Endodermal cell (in vitro differentiated cells): ENCODE results near the gene KCND1. TPM values are rescaled to one million over a fixed set of nuclear protein-coding genes. Genes with fewer than 3 reads are reported as not detected.

Source experiments
- DNase-seq: peaks from one replicate; pipeline ENCODE4 v3.0.0-alpha.2; 2017
- H3K27ac ChIP-seq: 2 replicates; pipeline ENCODE4 v1.5.1; 2013; ENCODE audit warnings: mild to moderate bottlenecking, low read depth, low read length, moderate library complexity
- H3K27me3 ChIP-seq: 2 replicates; pipeline ENCODE4 v1.6.1; 2013; ENCODE audit warnings: mild to moderate bottlenecking, low read length, moderate library complexity; ENCODE audit not compliant: insufficient read depth, control insufficient read depth, poor library complexity, severe bottlenecking
- H3K36me3 ChIP-seq: 2 replicates; pipeline ENCODE4 v1.7.0; 2013; ENCODE audit warnings: mild to moderate bottlenecking, low read length, moderate library complexity; ENCODE audit not compliant: control insufficient read depth, insufficient read depth
- H3K4me1 ChIP-seq: one replicate; pipeline ENCODE4 v1.7.0; 2013; ENCODE audit warnings: low read length; ENCODE audit not compliant: control insufficient read depth, insufficient read depth
- H3K4me3 ChIP-seq: 2 replicates; pipeline ENCODE4 v1.5.1; 2013; ENCODE audit warnings: mild to moderate bottlenecking, low read length, moderate library complexity
- H3K9ac ChIP-seq: 2 replicates; pipeline ENCODE4 v1.6.1; 2013; ENCODE audit warnings: mild to moderate bottlenecking, low read length, moderate library complexity; ENCODE audit not compliant: poor library complexity, severe bottlenecking; ENCODE audit errors: extremely low read depth
- H3K9me3 ChIP-seq: 2 replicates; pipeline ENCODE4 v1.6.1; 2013; ENCODE audit warnings: mild to moderate bottlenecking, low read length, moderate library complexity; ENCODE audit not compliant: control insufficient read depth
- H3K27ac Mint-ChIP-seq: 2 replicates; pipeline ENCODE4 v1.8.0; 2020; ENCODE audit warnings: mixed read lengths
- H3K27me3 Mint-ChIP-seq: 2 replicates; pipeline ENCODE4 v1.8.0; 2021; ENCODE audit warnings: mild to moderate bottlenecking, mixed read lengths; ENCODE audit not compliant: insufficient read depth
- H3K36me3 Mint-ChIP-seq: 2 replicates; pipeline ENCODE4 v1.8.0; 2020; ENCODE audit warnings: low read depth, mixed read lengths
- H3K4me1 Mint-ChIP-seq: 2 replicates; pipeline ENCODE4 v1.8.0; 2020; ENCODE audit warnings: mixed read lengths
- H3K4me3 Mint-ChIP-seq: 2 replicates; pipeline ENCODE4 v1.8.0; 2020; ENCODE audit warnings: mild to moderate bottlenecking, moderate library complexity, mixed read lengths
- H3K9me3 Mint-ChIP-seq: 2 replicates; pipeline ENCODE4 v1.8.0; 2020; ENCODE audit warnings: mild to moderate bottlenecking, mixed read lengths
- CTCF ChIP-seq: fragments of 200-600 bp; sonication (generic); conservative IDR thresholded peaks from 2 replicates; pipeline ENCODE4 v1.5.0; 2021; ENCODE audit warnings: antibody characterized with exemption, mild to moderate bottlenecking
- WGBS, 2 experiments: methylation state at CpG; one replicate each; pipeline versions ENCODE4 v1.1.5 to v1.1.7; 2013; ENCODE audit warnings: missing lambda C conversion rate in 2 of 2, mixed read lengths in 1 of 2; ENCODE audit not compliant: insufficient coverage in 1 of 2, insufficient read length in 1 of 2; 5-methylcytosine and 5-hydroxymethylcytosine counted together
- total RNA-seq, 2 donors: library from RNA; stranded (reverse); fragmentation: NEBNext Ultra II Directional in 1 of 2; extraction: Animal tissue kit (Norgen Biotek cat#: 25700) in 1 of 2; gene quantifications; 2 replicates in 1 of 2; 3 replicates in 1 of 2; pipeline ENCODE4 v1.2.1, GENCODE V29; 2021

Gene KCND1
- total RNA-seq, 2 donors from 2014 or later = 3.6 to 7.0 TPM

GRCh38 chrX:48917139-48918001 lies 54.3 kb downstream of the KCND1 start:
- no peaks in the 10 kb centered on the region for H3K4me1 ChIP-seq
- peak overlapping the region; percentile 88 for H3K4me3 ChIP-seq
- H3K4me1 Mint-ChIP-seq = peaks cover 30% of the 10 kb centered on the region
- H3K4me3 Mint-ChIP-seq = peak overlapping the region; percentile 90
- peak; percentile 92 for TF ChIP-seq CTCF
- no peaks in the 10 kb centered on the region for H3K9me3 ChIP-seq
- H3K27me3 Mint-ChIP-seq = no peaks in the 10 kb centered on the region
- H3K9me3 Mint-ChIP-seq = peaks cover 52% of the 10 kb centered on the region
- peaks cover 35% of the 10 kb centered on the region for H3K36me3 ChIP-seq
- WGBS, 2 experiments = 1% methylated on average over 27 of the region's 27 CpGs; no CpG with 5 or more reads in 1 of the 2 experiments
- no peak overlapping the region for H3K27ac ChIP-seq
- peaks cover 46% of the 10 kb centered on the region for H3K36me3 Mint-ChIP-seq
- peak overlapping the region; percentile 49 for H3K9ac ChIP-seq
- H3K27me3 ChIP-seq = no peaks in the 10 kb centered on the region
- H3K27ac Mint-ChIP-seq = peak overlapping the region; percentile 93
- peak; percentile 94 for DNase-seq

DNA sequence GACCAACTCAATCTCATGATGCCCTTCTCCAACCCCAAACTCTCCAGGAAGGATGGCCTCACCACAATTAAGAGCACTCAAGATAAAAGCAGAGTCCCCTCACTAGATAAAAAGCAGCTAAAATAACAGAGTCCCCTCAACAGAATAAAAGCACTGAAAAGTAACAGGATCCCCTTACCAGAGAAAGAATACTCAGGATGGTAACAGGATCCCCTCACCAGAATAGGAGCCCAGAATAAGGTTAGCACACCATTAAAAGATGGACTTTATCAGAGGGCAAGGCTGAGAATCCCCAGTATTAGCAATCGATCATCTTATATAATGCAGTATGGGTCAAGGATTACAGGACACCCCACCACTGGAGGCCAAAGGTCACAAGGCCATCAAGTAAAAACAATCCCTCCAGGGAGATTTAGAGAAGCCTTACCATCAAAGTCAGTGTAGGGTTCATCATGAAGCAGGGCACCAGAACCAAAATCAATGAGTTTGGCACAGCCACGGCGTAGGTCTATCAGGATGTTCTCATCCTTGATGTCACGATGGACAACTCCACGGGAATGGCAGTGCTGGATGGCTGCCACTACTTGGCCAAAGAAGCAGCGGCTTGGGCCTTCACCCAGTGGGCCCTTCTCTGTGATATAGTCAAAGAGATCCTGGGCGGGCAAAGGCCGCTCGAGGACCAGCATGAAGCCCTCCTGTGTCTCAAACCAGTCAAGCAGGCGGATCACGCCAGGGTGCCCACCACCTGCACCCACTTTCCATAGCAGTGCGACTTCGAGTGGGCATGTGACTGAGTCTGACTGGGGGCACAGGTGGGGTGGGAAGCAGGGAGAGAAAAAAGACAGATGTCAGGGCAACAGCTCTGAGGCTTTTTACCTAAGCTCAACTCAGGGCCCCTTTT lies 56.8 kb downstream of the KCND1 start:
- Histone ChIP-seq H3K4me3 (no peak overlapping the region), H3K27me3 (no peaks in the 10 kb centered on the region), H3K27ac (no peak overlapping the region), H3K9ac (no peak overlapping the region), H3K9me3 (no peaks in the 10 kb centered on the region), H3K4me1 (no peaks in the 10 kb centered on the region), H3K36me3 (peaks cover 35% of the 10 kb centered on the region)
- DNase-seq = no peak
- Mint-ChIP-seq H3K27ac (peak overlapping the region; percentile 64), H3K4me3 (peak overlapping the region; percentile 90), H3K4me1 (peaks cover 19% of the 10 kb centered on the region), H3K9me3 (peaks cover 59% of the 10 kb centered on the region), H3K27me3 (no peaks in the 10 kb centered on the region), H3K36me3 (peaks cover 47% of the 10 kb centered on the region)
- TF ChIP-seq CTCF = no peak
- 94 to 100% methylated on average over 4 to 11 of the region's 13 CpGs for WGBS, 2 experiments

DNA sequence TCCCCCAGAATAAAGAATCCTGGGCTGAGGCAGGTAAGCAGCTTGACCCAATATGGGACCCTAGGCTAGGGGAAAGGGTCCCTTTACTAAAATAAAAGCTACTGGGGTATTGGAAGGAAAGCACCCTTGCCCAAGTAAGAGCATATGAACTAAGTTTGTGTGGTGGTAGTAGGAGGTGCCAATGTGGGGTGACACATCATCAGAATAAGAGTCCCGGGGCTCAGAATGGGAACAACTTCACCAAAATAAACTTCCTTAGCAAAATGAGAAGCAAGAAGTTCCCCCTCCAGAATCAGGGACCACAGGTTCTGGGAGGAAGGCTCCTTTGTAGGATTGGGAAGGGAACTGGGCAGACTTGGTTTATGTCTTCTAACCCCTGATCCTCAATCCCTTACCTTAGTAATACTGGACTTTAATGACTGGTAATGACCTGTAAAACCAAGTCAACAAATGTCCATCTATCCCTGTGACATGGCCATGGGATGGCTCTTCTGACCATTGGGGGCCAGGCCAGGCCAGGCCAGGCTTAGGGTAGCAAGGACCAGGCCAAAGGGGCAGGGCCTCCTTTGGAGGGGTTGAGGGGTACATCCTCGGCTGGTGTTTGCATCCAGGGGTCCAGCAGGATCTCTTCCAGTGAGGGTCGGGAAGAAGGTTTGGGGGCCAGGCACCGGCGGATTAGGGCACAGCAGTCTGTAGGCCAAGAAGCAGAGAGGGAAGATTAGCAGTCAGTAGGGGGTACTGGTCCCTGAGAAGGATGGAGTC lies 57.9 kb downstream of the KCND1 start:
- no peak for TF ChIP-seq CTCF
- no peak for DNase-seq
- no peak overlapping the region for H3K27ac ChIP-seq
- peaks cover 56% of the 10 kb centered on the region for H3K9me3 Mint-ChIP-seq
- 80 to 95% methylated on average over 2 to 4 of the region's 5 CpGs for WGBS, 2 experiments
- peaks cover 39% of the 10 kb centered on the region for H3K36me3 ChIP-seq
- no peak overlapping the region for H3K27ac Mint-ChIP-seq
- H3K4me3 Mint-ChIP-seq = peak overlapping the region; percentile 90
- H3K9ac ChIP-seq = no peak overlapping the region
- no peak overlapping the region for H3K4me3 ChIP-seq
- H3K4me1 ChIP-seq = no peaks in the 10 kb centered on the region
- H3K36me3 Mint-ChIP-seq = peaks cover 48% of the 10 kb centered on the region
- H3K4me1 Mint-ChIP-seq = peaks cover 16% of the 10 kb centered on the region
- no peaks in the 10 kb centered on the region for H3K27me3 ChIP-seq
- H3K27me3 Mint-ChIP-seq = no peaks in the 10 kb centered on the region
- no peaks in the 10 kb centered on the region for H3K9me3 ChIP-seq
